ENCODE results near the gene PARVG.

Gene PARVG

GRCh38 chr22:44181033-44181911 is 547 bp downstream of the PARVG start:
- DNase-seq = no peak

GRCh38 chr22:44181912-44182587 is 1.3 kb downstream of the PARVG start:
- DNase-seq = no peak

- peak; percentile 16 for DNase-seq
Measured at GRCh38 chr22:44182588-44183286, 2.0 kb downstream of the PARVG start.

- no peak for DNase-seq
Measured at GRCh38 chr22:44183287-44183588, 2.5 kb downstream of the PARVG start.

- no peak for DNase-seq
Measured at GRCh38 chr22:44184006-44184405, 3.3 kb downstream of the PARVG start.

- no peak for DNase-seq
Measured at GRCh38 chr22:44185237-44186120, 4.8 kb downstream of the PARVG start.

- DNase-seq = no peak
Measured at GRCh38 chr22:44186121-44186510, 5.4 kb downstream of the PARVG start.

GRCh38 chr22:44186737-44187136 is 6.0 kb downstream of the PARVG start:
- DNase-seq = no peak

GRCh38 chr22:44187652-44188230 is 7.0 kb downstream of the PARVG start:
- no peak for DNase-seq

GRCh38 chr22:44188316-44188715 is 7.6 kb downstream of the PARVG start:
- DNase-seq = no peak

GRCh38 chr22:44188986-44189630 is 8.4 kb downstream of the PARVG start:
- DNase-seq = no peak

- DNase-seq = no peak
Measured at GRCh38 chr22:44190381-44190976, 9.8 kb downstream of the PARVG start.

GRCh38 chr22:44191036-44191454 is 10.3 kb downstream of the PARVG start:
- no peak for DNase-seq

- DNase-seq = no peak
Measured at GRCh38 chr22:44192098-44192815, 11.5 kb downstream of the PARVG start.

GRCh38 chr22:44192816-44193534 is 12.2 kb downstream of the PARVG start:
- DNase-seq = no peak

- DNase-seq = no peak
Measured at GRCh38 chr22:44193535-44193891, 12.8 kb downstream of the PARVG start.

GRCh38 chr22:44194569-44194968 is 13.8 kb downstream of the PARVG start:
- DNase-seq = no peak

- DNase-seq = no peak
Measured at GRCh38 chr22:44195189-44195871, 14.6 kb downstream of the PARVG start.

- no peak for DNase-seq
Measured at GRCh38 chr22:44196241-44196640, 15.5 kb downstream of the PARVG start.

- no peak for DNase-seq
Measured at GRCh38 chr22:44196731-44197131, 16.0 kb downstream of the PARVG start.

All from midbrain (tissue), 1 donor.